CD4-positive, alpha-beta T cell treated with Interleukin-17A for 1 hour (primary cell): ENCODE data around the gene SNX32.
"Not testable (repeated sequence)": the region's sequence is repeated elsewhere in the genome, so short reads cannot be mapped to it uniquely, and the experiment has no call there.

Experiments used
- DNase-seq: peaks from one replicate; pipeline ENCODE4 v3.0.0-alpha.2; 2020

SNX32 gene

DNA sequence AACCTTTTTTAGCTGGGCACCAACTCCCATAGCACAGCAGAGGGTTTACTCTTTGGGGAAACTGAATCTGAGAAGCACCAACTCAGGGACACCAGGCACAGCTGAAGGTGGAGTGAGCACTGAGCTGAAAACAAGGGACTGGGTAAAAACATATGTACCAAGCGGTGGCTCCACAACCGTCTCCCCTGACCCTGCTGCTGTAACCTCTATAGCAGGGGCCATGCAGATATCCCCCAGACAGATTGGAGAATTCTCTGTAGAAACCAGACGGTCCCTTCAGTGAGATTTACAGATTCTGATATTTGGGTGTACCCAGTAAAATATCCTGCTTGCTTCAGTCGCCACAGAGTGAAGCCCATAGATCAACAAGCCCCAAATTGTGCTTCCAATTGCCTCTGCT, 4.3 kb upstream of the SNX32 start:
- no peak for DNase-seq

- DNase-seq: not testable (repeated sequence)
Observed at GRCh38 chr11:65832231-65832630, 1.5 kb upstream of the SNX32 start.

DNA sequence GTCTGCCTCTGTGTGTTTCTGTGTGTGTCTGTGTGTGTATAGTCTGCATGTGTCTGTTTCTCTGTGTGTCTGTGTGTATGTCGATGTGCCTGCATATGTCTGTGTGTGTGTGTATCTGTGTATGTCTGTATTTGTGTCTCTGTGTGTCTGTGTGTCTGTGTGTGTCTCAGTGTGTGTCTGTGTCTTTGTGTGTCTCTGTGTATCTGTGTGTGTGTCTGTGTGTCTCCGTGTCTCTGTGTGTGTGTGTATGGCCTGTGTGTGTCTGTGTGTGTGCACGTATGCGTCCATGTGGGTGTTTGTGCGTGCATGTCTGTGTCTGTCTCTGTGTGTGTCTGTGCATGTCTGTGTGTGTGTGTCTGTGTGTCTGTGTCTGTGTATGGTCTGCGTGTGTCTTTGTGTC, 439 bp downstream of the SNX32 start:
- no peak for DNase-seq

DNA sequence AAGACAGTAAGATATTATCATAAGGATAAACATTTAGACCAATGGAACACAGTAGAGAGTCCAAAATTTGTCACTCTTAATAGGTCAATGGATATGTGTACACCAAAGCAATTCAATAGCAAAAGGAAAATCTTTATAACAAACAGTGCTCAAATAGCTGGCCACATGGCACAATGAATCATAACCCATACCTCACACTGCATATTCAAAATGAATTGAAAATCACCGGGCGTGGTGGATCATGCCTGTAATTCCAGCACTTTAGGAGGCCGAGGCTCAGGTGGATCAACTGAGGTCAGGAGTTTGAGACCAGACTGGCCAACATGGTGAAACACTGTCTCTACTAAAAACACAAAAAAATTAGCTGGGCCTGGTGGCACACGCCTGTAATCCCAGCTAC, 8.4 kb downstream of the SNX32 start:
- no peak for DNase-seq

- no peak for DNase-seq
Observed at GRCh38 chr11:65843811-65844210, 10.0 kb downstream of the SNX32 start.

GRCh38 chr11:65844231-65844872, 10.6 kb downstream of the SNX32 start:
- no peak for DNase-seq

- DNase-seq: no peak
Observed at GRCh38 chr11:65847746-65848145, 14.0 kb downstream of the SNX32 start.

- not testable (repeated sequence) for DNase-seq
Observed at GRCh38 chr11:65848693-65849092, 14.9 kb downstream of the SNX32 start.

DNA sequence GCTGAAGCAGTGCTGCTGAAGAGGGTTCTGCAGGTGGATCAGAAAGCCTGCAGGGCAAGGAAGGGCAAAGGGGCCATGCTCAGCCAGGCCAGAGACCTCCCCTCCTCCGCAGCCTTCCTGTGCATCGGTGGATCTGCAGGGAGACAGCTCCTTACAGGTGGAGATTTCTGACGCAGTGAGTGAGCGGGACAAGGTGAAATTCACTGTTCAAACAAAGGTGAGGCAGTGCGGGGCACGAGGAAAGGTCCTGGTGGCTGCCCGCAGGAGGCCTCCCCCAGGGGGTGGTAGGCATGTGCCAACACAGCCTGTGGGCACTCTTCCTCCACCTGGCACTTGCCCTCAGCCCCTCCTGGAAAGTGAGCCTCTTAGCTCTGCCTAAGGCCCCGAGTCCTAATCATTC, 15.6 kb downstream of the SNX32 start:
- DNase-seq: no peak

DNA sequence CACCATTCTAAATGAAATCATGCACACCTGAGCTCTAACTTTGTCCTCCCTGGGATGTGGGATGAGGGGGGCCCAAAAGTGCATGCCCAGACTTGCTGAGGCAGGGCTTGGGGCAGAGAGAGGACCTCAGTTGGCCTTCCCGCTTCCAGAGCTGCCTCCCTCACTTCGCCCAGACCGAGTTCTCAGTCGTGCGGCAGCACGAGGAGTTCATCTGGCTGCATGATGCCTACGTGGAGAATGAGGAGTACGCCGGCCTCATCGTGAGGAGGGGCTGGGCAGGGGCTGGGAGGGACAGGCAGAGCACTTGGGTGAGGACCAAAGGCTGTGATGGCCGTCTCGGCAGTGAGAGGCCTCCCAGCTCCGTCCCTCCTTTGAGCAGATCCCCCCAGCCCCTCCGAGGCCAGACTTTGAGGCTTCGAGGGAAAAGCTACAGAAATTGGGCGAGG, 16.0 kb downstream of the SNX32 start:
- no peak for DNase-seq

- DNase-seq: no peak
Observed at GRCh38 chr11:65850217-65851082, 16.7 kb downstream of the SNX32 start.

DNA sequence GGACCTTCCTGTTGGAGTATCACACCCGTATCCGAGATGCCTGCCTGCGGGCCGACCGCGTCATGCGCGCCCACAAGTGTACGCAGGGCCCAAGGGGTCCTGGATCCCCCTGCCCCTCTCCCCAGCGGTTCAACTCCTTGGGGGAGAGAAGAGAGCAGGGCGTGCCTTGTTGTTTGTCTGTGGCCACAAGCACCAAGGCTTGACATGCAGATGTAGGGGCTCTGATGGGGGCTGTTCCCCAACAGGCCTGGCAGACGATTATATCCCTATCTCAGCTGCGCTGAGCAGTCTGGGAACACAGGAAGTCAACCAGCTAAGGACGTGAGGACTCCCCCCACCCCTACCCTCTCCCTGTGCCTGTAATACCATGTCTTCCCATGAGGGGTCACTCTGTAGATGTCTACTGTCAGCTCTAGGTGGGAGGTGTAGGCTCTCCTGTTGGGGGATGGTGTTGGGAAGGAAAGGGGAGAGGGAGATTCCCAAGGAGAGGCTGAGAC, 17.4 kb downstream of the SNX32 start:
- DNase-seq: no peak

GRCh38 chr11:65851811-65852507, 18.2 kb downstream of the SNX32 start:
- DNase-seq: no peak

DNA sequence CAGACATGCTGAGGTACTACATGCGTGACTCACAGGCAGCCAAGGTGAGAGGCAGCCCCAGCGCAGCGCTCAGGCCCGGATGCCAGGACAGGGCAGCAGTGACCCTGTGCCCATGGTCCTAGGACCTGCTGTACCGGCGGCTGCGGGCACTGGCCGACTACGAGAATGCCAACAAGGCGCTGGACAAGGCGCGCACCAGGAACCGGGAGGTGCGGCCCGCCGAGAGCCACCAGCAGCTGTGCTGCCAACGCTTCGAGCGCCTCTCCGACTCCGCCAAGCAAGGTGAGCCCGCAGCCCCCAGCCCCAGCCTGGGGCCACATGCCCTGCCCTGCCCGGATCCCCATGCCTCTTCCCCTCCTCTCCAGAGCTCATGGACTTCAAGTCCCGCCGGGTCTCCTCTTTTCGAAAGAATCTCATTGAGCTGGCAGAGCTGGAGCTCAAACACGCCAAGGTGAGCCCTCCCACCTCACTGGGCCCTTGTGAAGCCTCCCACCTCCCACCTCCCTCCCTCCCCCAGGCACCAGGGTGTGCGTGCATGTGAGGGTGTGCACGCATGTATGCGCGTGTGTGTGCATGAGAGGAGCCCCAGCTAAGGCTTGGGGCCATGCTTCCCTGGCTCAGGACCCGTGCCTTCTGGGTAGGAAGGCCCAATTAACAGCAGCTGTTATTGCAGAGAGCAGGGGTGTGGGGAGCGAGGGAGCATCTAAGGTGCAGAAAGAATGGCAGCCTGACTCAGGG, 18.9 kb downstream of the SNX32 start:
- DNase-seq: no peak

GRCh38 chr11:65853246-65853979, 19.6 kb downstream of the SNX32 start:
- DNase-seq: no peak

DNA sequence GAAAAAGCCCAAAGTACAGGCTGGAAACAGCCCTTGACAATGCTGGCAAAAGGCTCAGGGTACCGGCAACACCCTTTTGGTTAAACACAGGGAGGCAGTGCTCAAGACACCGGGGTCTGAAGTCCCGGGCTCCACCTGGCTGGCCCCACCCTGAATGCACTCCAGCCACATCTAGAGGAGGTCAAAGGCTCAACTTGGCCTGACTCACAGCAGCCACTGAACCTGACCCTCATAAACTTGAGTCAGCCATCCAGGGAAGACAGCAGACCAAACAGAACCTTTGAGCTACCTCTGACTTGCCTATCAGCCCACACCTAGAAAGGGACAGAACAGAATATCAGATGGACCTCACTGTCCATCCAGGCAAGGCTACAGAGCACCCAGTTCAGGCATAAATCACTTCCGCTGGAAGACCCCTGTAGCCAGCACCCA, 20.4 kb downstream of the SNX32 start:
- DNase-seq: no peak

DNA sequence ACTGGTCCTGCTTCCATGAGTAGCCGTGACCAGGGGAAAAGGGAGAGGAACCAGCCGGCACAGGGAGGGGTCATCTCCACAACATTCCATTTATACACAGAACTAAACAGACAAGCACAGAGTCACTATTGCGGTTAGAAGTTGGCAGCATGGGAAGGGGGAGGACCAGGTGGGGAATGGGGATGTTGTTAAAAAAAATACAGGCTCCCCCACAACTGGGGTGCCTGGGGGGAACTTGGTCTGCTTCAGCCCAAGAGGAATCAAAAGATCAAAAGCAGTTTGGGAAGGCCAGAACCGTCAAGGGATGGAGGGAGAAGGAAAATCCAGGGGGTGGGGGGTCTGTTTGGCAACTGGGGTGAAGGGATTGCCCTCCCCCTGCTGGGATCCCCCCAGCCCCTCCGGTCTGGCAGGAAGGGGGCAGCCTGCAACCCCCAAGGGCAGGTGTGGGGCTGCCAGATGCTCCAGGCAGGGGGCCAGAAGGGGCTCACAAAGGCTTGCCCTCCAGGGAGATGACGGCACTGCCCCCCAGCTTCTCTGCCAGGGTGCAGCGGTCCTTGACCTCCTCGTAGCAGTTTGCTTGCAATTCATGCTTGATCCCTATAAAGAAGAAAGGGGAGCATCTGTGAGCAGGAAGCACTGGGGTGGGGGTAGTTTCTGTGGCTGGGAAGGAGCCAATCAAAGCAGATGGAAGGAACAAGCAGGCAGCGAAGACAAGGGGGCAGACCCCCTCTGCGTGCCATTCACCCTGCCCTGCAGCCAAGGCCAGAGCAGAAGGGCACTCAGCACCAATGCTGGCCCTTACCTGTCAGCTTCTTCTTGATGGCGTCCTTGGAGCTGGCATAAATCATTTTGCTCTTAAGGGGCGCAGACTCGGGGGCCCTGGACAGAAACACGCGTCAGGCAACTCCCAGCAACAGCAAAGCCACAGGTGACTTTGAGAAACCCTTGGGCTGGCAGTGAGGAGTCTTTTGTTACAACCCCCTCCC, 21.4 kb downstream of the SNX32 start:
- DNase-seq: no peak

GRCh38 chr11:65855927-65856363, 22.2 kb downstream of the SNX32 start:
- DNase-seq: no peak

GRCh38 chr11:65856689-65857499, 23.1 kb downstream of the SNX32 start:
- DNase-seq: peak; percentile 86

- DNase-seq: peak; percentile 60
Observed at GRCh38 chr11:65857500-65857852, 23.7 kb downstream of the SNX32 start.
